OCI-LY1 (cell line): Measurements from ENCODE around the gene PAM16.

Experiments
- H2AFZ ChIP-seq: fragments of 200-600 bp; sonication (generic), shearing (Covaris generic); 2 replicates; pipeline ENCODE4 v1.6.0; 2014; ENCODE audit warnings: antibody characterized with exemption, mild to moderate bottlenecking, low read length
- H3F3A ChIP-seq: fragments of 200-600 bp; sonication (generic), shearing (Covaris generic); 2 replicates; pipeline ENCODE4 v1.6.0; 2014; ENCODE audit warnings: mild to moderate bottlenecking, antibody characterized with exemption, low read length, moderate library complexity; ENCODE audit not compliant: insufficient read depth
- H3K27ac ChIP-seq: fragments of 200-600 bp; sonication (generic); 2 replicates; pipeline ENCODE4 v1.5.1; 2014; ENCODE audit warnings: low read length, mixed run types, mild to moderate bottlenecking, low read depth; ENCODE audit not compliant: poor library complexity, severe bottlenecking
- H3K27me3 ChIP-seq: fragments of 200-600 bp; sonication (generic); 2 replicates; pipeline ENCODE4 v1.6.0; 2014; ENCODE audit warnings: antibody characterized with exemption, mild to moderate bottlenecking, low read length, moderate library complexity; ENCODE audit not compliant: insufficient read depth
- H3K36me3 ChIP-seq: fragments of 200-600 bp; sonication (generic); 2 replicates; pipeline ENCODE4 v1.6.1; 2014; ENCODE audit warnings: mild to moderate bottlenecking, antibody characterized with exemption, low read length, moderate library complexity, mixed read lengths; ENCODE audit not compliant: insufficient read depth
- H3K4me1 ChIP-seq: fragments of 200-600 bp; sonication (generic); 2 replicates; pipeline ENCODE4 v1.5.1; 2014; ENCODE audit warnings: mild to moderate bottlenecking, low read length, moderate library complexity; ENCODE audit not compliant: insufficient read depth, severe bottlenecking
- H3K4me2 ChIP-seq: fragments of 200-600 bp; sonication (generic), shearing (Covaris generic); 2 replicates; pipeline ENCODE4 v1.6.1; 2014; ENCODE audit warnings: low read length
- H3K4me3 ChIP-seq: fragments of 200-600 bp; sonication (generic); 2 replicates; pipeline ENCODE4 v1.5.1; 2014; ENCODE audit warnings: low read length, low read depth, mild to moderate bottlenecking, mixed read lengths; ENCODE audit not compliant: poor library complexity, severe bottlenecking
- H3K79me2 ChIP-seq: fragments of 200-600 bp; shearing (Covaris generic); 2 replicates; pipeline ENCODE4 v1.6.1; 2016; ENCODE audit warnings: mixed run types, low read length, mixed read lengths; ENCODE audit not compliant: insufficient read depth
- H3K9ac ChIP-seq: fragments of 200-600 bp; sonication (generic), shearing (Covaris generic); 2 replicates; pipeline ENCODE4 v1.6.1; 2014; ENCODE audit warnings: mild to moderate bottlenecking, low read length, mixed read lengths
- H3K9me2 ChIP-seq: fragments of 200-600 bp; sonication (generic), shearing (Covaris generic); 2 replicates; pipeline ENCODE4 v1.6.1; 2014; ENCODE audit warnings: low read depth, mild to moderate bottlenecking, low read length, mixed read lengths
- H3K9me3 ChIP-seq: fragments of 200-600 bp; shearing (Covaris generic); 2 replicates; pipeline ENCODE4 v1.6.1; 2014; ENCODE audit warnings: low read length, mixed read lengths
- H4K20me1 ChIP-seq: fragments of 200-600 bp; sonication (generic), shearing (Covaris generic); 2 replicates; pipeline ENCODE4 v1.6.0; 2016; ENCODE audit warnings: mild to moderate bottlenecking, low read length; ENCODE audit not compliant: insufficient read depth
- EZH2 ChIP-seq: fragments of 200-600 bp; sonication (generic), shearing (Covaris generic); IDR thresholded peaks from 2 replicates; pipeline ENCODE4 v1.8.0; 2017; ENCODE audit warnings: borderline replicate concordance, mixed run types, mild to moderate bottlenecking, antibody characterized with exemption, low read length, moderate library complexity, mixed read lengths
- TF ChIP-seq, protein P1 (sequence below): fragments of 200-600 bp; sonication (generic), shearing (Covaris generic); IDR thresholded peaks from 2 replicates; pipeline ENCODE4 v1.5.1; 2017; ENCODE audit warnings: mild to moderate bottlenecking, antibody characterized with exemption, low read length, moderate library complexity, mixed read lengths

Gene PAM16

DNA sequence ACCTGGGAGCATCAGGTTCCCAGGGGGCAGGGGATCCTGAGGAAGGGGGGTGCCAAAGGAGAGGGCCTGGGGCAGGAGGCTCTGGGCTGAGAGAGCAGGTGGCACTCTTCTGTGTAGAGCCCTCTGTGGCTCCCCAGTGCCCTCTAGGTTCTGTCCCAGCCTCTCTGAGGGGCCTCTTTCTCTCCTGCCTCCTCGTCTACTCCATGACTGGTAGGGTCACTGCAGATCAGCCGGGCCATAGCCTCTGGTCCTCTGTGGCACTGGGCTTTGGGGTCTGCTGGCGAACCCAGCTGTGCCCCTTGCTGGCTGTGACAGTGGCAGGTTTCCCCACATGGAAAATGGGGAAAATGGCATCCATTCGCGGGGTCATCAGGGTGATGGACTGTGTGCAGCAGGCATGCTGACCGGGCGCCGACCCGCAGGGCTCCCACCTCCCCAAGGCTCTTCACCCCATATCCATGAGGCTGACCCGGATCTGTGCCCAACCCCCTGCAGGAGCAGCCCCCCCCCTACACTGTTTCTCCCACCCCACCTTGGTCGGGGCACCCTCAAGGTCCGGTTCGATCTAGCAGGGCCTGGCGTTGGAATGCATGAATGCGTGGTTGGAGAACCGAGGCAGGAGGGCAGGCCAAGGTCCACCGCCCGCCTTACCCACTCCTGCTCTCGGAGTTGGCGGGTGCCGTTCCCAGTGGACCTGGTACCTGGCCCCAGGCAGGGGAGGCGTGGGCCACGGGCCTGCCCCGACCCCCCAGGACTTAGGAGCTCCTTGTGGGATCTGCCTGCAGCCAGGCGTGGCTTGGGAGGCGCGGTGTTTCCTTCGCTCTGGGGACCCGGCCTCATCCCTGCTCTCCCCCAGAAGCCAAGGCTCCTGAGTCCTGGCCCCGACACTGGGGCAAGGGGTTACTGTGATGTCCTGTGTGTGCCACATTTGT lies 28.7 kb downstream of the PAM16 start:
- no peak for TF ChIP-seq EZH2
- TF ChIP-seq, protein P1, sequence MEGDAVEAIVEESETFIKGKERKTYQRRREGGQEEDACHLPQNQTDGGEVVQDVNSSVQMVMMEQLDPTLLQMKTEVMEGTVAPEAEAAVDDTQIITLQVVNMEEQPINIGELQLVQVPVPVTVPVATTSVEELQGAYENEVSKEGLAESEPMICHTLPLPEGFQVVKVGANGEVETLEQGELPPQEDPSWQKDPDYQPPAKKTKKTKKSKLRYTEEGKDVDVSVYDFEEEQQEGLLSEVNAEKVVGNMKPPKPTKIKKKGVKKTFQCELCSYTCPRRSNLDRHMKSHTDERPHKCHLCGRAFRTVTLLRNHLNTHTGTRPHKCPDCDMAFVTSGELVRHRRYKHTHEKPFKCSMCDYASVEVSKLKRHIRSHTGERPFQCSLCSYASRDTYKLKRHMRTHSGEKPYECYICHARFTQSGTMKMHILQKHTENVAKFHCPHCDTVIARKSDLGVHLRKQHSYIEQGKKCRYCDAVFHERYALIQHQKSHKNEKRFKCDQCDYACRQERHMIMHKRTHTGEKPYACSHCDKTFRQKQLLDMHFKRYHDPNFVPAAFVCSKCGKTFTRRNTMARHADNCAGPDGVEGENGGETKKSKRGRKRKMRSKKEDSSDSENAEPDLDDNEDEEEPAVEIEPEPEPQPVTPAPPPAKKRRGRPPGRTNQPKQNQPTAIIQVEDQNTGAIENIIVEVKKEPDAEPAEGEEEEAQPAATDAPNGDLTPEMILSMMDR, result no peak
- no peaks in the 10 kb centered on the region for H3K79me2 ChIP-seq
- H3F3A ChIP-seq, result no peaks in the 10 kb centered on the region
- no peaks in the 10 kb centered on the region for H3K9me3 ChIP-seq
- no peaks in the 10 kb centered on the region for H3K4me1 ChIP-seq
- H3K4me2 ChIP-seq, result no peak overlapping the region
- no peak overlapping the region for H3K9ac ChIP-seq
- H3K27ac ChIP-seq, result no peak overlapping the region
- H2AFZ ChIP-seq, result no peak overlapping the region
- no peak overlapping the region for H3K4me3 ChIP-seq
- H3K27me3 ChIP-seq, result peaks cover 9% of the 10 kb centered on the region; the same call in 1 of the 2 replicates
- H3K36me3 ChIP-seq, result no peaks in the 10 kb centered on the region
- H3K9me2 ChIP-seq, result no peaks in the 10 kb centered on the region
- no peaks in the 10 kb centered on the region for H4K20me1 ChIP-seq

GRCh38 chr16:4321286-4322120 lies 29.6 kb downstream of the PAM16 start:
- no peak overlapping the region for H2AFZ ChIP-seq
- H3K79me2 ChIP-seq, result no peaks in the 10 kb centered on the region
- H4K20me1 ChIP-seq, result no peaks in the 10 kb centered on the region
- peaks cover 2% of the 10 kb centered on the region for H3K4me1 ChIP-seq
- H3K4me2 ChIP-seq, result no peak overlapping the region
- H3K9ac ChIP-seq, result no peak overlapping the region
- H3K27ac ChIP-seq, result no peak overlapping the region
- H3K27me3 ChIP-seq, result peaks cover 9% of the 10 kb centered on the region; the same call in 1 of the 2 replicates
- no peaks in the 10 kb centered on the region for H3F3A ChIP-seq
- H3K9me3 ChIP-seq, result no peaks in the 10 kb centered on the region
- H3K4me3 ChIP-seq, result no peak overlapping the region
- H3K36me3 ChIP-seq, result no peaks in the 10 kb centered on the region
- TF ChIP-seq EZH2, result no peak
- TF ChIP-seq, protein P1, result no peak
- H3K9me2 ChIP-seq, result no peaks in the 10 kb centered on the region

DNA sequence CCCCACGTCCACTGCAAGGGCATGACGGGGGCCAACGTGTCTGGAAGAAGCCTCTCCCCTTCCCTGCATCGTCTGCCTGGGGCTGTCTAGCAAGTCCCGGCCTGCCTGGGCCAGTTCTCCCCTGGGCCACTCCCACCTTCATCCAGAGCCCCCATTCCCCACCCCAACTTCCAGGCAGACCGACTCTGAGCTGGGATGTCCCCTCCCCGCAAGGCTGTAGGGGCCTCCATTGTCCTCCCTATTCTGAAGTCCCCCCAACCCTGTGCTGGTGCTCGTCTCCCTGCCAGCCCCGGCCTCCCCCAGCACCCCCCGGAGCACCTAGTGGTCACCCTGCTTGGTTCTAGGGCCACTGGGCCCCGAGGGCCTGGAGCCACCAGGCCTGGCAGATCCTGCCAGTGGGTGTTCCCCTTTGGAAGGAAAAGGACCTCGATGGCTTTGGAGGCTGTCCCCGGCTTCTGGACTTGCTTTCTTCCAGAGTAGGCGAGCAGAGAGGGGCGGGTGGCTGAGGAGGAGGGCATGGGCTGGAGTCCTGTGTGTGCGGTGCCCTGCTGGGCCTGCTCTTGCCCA lies 30.5 kb downstream of the PAM16 start:
- Histone ChIP-seq H3K79me2 (no peaks in the 10 kb centered on the region), H3K4me2 (no peak overlapping the region), H3F3A (no peaks in the 10 kb centered on the region), H3K9ac (no peak overlapping the region), H3K9me2 (no peaks in the 10 kb centered on the region), H3K4me3 (no peak overlapping the region), H3K9me3 (no peaks in the 10 kb centered on the region), H3K36me3 (no peaks in the 10 kb centered on the region), H3K27me3 (peaks cover 9% of the 10 kb centered on the region; the same call in 1 of the 2 replicates), H3K4me1 (peaks cover 4% of the 10 kb centered on the region), H4K20me1 (no peaks in the 10 kb centered on the region), H2AFZ (no peak overlapping the region), H3K27ac (no peak overlapping the region)
- no peak for TF ChIP-seq EZH2
- TF ChIP-seq, protein P1, result no peak
